A204.1 (cell line): ENCODE measurements around the gene AOPEP.

ENCODE experiments used
- FAIRE-seq: peaks from 2 replicates; lab custom pipeline; 2012; peaks lifted over from hg19 to GRCh38; lab: Jason Lieb, UNC

The AOPEP gene

DNA sequence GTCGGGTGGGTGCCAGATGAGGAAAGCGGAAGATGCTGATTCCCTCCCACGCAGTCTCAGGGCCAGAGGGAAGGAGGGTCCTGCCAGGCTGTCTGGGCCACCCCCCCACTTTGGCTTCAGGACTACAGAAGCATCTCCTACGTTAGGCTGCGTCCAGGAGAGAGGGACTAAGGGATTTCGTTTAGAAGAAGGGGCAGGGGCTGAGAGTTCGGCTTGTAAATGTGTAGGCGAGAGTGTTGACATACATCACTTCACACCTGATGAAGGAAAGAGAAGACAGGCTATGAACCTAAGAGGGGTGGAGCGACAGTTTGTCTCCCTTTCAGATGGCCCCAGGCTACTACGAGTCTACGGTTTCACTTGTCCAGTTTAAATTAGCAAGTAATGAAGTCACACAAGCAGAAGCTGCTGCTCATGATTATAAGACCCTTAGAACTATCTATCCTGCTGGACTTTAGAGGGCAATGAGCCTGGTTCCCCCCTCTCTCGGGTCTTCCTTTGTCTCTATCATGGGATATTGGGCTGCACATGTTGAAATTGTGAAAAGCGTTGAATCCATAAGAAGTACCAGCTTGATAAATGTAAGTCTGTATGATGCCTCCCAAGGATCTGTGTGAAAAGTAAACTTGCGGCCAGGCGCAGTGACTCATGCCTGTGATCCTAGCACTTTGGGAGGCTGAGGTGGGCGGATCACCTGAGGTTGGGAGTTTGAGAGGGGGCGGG, 193.0 kb downstream of the AOPEP start:
- no peak for FAIRE-seq

DNA sequence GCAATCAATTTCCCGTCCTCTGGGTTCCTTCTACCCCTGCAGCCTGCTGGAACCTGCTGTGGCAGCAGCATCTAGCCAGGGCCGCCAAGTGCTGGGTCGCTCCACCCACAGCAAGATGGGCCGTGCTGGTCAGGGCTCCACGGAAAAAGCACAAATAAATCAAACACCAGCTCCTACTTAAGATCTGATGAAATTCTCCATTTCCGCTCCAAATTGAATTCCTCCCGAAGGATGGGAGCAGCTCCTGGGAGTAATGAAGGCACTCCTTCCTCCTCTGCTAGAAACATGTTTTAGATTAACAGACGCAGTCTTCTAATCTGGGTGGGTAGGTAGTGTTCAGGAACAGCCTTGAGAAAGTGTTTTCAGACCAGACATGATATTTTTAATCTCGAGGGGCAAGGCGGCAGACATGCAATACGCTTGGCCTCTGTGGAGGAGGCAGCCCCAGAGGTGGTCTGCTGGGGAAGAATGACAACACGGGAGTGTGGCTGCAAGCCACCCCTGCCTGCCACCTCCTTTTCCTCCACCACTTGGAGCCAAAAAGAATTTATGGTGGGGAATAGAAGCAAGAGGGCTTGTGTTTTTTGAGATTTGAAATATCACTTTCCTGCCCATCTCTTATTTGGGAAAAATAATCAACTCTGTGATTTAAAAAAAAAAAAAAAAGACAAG, 194.1 kb downstream of the AOPEP start:
- FAIRE-seq: no peak

DNA sequence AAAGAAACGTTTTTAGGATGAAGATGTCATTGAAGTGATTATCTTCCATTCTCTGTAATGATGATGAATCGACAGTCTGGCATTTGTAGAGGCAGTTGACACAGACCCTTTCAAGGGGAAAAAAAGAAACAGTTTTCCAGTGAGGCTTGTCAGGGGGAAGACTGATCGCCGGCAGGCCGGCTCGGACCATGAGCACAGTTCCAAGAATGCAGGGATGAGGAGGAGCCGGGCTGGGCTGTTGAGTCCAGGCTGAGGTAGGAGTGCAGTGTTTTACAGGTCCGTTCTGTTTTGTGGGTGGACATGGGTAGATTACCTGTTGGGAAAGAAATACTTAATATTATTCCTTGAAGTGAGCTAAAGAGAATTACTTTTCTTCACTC, 194.6 kb downstream of the AOPEP start:
- no peak for FAIRE-seq

DNA sequence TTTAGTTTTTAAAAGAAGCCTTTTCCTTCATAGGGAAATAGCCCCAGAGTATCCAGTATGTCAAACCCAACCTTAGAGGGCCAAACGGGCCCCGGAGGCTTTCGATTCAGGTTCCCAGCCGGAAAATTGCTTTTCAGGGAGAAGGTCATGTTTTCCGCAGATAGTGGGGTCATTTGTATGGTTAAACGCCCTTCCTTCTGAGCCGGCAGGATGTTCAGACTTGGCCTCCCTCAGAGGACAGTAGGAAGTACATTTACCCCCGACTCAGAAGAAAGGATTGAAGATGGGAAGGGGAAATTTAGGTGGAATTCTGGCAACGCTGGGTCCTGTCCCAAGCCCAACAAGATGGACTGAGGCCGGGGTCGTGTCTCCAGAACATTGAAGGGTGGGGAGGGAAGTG, 195.2 kb downstream of the AOPEP start:
- FAIRE-seq: no peak

DNA sequence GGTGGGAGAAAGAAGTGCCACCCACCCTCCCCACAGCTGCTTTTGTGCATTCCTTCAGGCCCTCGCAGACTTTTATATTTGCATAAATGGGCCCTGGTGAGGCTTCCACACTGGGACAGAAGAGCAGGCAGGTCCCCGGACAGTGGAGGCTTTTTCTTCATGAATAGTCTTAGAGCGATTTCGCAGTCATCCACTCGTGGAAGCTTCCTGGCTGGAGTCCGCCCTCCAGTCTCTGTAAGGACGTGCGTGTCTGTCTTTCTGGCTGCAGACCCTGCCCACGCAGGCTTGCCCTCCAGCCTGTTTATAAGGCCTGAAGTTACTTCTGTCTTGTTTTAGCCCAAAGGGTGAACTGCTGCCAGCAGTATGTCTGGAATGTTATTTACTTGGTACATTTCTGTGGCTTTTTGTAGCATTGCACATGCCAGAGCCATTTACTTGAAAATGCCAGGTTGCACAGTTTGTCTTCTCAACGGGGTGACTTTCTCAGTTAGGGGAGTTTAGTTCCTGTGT, 195.7 kb downstream of the AOPEP start:
- FAIRE-seq: no peak

DNA sequence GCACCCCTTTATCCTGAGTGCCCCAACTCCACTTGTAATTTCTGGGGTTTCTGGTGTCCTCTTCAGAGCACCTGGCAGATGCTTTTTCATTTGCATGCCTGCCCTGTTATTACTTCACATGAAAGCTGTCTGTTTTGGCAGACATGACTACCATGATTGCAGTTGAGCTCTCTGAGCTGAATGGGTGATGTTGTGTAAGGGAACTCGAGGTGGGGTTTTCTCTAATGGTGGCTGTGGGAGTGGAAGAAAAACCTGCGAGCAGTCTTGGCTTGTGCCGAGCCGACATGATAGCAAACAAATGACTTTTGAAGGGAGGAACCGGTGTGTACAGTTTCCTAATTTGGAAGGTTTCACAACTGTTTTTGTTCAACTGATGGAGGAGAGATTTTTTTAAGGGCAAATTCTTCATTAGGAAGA, 196.2 kb downstream of the AOPEP start:
- FAIRE-seq: no peak

DNA sequence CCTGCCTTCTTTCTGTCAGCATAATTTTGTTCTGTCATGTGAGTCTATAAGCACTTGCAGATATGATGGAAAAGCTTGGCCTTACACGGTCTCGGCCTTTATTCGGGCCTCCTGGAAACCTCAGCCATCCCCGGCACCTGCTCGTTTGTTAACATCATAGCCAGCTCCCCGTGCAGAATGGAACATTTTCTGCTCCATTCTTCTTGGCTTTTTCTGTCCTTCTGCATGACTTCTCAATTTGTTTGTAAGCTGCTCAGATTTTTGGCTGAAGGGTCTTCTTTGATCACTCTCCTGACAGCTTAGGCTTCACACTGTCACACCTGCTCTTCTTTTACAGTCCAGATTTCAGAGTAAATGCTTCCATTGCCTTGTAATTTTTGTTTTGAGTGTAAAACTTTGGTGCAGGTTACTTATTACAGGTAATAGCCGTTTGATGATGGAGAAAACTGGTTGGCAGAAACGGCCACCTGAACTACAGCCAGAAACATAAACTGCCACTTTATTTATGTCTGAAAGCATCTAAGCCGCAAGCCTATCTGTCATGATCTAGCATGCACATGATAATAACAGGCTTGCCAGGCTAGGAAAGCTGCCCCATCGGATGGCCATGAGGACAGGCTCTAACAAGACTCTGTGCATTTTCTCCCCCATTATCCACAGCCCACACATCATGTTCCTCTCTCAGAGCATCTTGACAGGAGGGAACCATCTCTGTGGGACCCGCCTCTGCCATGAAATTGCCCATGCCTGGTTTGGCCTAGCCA, 197.0 kb downstream of the AOPEP start:
- FAIRE-seq: no peak

DNA sequence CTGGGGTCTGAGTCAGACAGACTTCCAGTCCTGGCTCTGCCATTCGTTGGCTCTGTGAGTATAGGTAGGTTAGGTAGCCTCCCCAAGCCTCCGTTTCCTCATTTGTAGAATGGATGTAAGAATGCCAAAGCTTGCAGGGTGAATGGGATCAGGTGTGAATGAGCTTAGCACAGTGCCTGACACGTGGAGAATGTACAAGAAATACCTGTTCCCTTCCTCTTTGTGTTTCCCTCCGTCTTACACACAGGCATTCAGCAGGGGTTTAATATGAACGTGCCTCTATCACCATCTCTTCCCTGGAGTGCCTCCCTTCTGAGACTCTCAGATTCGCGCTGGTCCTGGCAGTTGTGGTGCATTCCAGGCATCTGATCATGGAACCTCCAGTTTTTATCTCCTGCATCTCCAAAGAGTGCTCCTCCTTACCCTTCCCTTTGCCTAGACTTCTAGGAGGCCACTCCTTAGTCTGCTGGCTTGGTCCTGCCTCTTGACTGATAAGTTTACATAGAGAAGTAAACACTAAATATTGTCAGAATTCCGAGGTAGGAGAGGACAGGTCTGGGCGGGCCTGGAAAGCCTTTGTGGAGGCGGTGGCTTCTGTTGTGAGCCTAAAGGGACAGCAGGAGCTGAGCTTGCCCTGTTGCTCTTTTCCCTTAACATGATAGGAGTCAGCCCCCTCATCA, 199.4 kb downstream of the AOPEP start:
- no peak for FAIRE-seq

DNA sequence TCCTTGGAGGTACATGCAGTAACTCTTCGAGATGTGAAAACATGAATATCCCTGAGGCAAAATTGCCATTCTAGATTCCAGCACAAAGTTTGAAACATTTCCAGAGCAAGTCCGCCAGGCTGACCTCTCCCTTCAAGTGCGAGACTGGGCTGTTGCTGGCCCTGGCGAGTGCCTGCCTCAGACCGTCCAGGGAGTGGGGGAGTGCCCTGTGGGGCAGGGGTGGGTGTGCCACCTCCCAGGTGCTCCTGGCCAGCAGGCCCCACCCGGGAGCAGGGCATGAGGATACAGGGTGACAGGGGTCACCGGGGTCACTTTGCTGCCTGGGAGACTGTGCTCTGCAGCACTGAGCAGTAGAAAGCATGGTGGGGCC, 199.9 kb downstream of the AOPEP start:
- FAIRE-seq: no peak

DNA sequence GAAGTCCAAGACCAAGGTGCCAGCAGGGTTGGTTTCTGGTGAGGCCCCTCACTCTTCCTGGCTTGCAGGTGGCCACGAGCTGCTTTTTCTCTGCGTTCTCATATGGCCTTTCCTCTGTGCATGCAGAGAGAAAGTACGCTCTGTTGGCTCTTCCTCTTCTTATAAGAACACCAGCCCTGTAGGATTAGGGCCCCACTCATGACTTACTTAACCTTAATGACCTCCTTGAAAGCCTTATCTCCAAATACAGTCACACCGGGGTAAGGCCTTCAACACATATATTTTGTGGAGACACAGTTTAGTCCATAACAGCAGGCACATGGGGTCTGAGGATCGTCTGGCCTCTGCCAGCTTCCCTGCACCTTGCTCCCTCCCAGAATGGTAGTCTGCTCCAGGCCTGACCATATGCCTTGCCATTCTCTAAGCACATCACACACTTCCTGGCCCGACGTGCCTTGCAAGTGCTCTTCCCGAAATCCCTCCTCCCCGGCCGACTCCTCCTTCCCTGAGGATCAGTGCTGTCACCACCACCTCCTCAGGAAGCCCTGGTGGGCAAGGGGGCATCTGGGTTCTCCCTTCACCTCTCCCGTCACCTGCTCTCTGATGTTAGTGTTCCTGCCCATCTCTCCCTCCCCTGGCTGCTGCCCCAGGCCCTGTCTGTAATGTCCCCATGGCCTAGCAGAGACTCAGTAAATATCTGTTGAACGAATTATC, 200.7 kb downstream of the AOPEP start:
- no peak for FAIRE-seq

DNA sequence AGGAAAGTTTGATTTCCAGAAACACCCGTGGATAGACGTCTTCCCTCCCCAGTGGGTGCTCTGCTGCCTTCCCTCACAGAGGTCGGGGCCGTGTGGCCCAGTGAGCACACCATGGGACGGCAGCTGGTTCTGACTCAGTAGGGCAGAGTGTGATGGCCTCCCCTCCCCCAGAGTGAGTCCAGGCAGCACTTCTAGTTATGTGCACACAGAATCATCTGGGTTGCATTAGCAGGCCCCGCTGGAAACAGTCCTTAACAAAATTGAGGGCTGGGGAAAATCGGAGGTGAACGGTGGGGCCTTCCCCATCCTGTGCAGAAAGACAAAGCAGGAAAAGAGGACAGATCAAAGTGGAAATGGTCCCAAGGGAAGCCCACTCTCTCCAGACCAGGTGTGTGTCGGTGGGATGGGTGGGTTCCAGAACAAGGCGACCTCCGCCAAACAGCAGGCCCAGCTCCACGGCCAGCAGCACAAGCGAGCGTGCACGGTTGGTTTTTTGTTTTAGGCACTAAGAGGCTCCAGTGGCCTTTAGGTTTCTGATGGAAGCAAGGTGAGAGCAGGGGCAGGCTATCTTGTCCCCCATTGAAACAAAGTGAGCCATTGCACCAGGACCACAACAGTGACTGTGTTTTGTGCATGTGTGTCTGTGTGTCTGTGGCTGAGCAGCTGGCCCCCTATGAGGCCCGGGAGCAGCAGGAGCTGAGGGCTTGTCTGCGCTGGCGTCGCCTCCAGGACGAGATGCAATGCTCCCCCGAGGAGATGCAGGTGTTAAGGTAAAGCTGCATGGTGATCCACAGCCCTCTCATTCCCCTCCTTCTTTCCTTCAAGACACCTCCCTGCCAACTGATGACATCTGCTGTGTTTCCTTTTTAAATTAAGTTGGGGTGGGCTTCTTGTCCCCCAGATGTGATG, 201.5 kb downstream of the AOPEP start:
- no peak for FAIRE-seq

DNA sequence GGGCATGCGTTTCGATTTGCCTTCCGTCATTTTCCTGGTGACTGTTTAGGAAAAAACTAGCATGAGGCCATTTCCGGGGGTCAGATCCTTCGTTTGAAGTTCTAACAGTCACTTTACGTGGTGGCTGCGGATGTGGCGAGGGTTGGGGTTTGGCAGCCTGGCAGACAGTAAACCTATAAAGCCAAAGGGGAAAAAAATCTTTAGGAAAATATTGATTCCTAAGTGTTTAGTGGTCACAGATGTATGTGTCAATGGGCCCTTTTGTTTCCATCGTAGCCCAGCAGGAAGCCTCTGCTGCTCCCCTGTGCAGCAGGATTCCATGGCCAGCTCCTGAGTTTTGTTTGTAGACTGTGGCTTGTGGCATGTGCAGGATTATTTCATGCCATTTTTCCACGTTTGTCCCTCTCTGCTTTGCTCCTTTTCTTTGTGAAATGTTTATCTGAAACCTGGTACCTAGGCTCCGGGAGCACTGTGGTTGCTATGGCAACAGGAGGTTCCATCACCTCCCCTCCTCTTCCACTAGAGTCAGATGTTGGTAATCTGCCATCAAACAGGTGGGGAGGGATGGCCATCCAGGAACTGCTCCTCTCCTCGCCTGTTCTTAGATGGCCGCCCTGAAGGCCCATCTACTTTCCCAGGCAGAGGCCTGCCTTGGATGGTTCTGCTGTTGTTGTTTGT, 202.3 kb downstream of the AOPEP start:
- FAIRE-seq: no peak

DNA sequence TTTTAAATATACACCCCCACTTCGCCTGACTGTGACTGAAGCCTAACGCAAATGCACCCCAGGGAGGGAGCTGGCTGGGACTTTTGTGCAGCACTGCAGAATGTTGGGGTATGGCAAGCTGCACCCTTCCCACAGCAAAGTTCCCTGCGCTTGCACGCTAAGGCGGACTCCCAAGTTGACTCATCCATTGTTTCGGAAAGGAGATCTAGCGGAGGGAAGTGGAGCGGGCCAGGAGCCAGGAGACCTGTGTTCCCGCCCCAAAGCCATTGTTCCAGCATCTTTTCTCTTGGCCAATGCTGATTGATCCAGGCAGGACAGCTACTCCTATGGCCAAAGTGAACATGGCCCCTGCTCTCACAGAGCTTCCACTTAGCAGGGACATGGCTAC, 202.9 kb downstream of the AOPEP start:
- FAIRE-seq: no peak

DNA sequence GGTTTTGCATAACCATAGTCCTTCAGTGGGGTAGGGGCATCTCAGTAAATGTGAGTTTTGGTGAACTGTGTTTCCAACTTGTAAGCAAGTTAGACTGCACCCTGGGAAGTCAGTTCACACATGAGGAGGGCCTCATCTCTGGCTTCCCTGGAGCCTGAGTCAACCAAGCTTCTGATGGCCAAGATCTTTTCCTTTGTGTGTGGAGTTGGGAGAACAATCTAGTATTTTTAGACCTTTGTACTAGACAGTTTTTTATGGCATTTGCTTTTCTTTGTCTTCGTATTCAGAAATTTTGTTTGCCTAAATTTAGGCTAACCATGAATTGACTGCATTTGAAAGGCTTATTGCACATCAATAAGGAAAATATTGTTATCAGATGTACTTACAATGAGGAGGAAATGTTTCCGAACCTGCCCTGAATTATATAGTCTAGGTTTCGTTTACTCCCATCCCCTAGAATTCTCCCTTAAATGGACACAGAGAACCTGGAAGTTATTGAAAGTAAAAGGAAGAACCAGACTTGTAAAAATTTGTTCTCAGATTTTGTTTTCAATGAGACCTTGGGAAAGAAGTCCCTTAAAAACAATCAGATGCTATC, 204.6 kb downstream of the AOPEP start:
- no peak for FAIRE-seq

DNA sequence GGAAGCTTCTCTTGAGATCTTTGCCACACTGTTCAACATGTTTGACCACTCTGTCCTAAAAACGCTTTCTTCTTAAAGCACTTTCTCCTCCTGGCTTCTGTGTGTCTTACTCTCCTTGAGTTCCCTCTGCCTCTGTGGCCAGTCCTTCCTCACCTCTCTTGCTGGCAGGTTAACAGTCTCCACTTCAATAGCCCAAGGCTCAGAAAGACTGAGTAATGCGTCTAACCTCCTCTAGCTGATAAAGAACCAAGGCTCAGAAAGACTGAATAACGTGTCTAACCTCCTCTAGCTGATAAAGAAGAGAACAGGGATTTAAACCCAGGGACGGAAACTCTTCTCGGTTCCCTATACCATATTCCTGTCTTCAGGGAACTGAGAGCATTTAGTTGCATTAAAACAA, 205.2 kb downstream of the AOPEP start:
- FAIRE-seq: no peak

DNA sequence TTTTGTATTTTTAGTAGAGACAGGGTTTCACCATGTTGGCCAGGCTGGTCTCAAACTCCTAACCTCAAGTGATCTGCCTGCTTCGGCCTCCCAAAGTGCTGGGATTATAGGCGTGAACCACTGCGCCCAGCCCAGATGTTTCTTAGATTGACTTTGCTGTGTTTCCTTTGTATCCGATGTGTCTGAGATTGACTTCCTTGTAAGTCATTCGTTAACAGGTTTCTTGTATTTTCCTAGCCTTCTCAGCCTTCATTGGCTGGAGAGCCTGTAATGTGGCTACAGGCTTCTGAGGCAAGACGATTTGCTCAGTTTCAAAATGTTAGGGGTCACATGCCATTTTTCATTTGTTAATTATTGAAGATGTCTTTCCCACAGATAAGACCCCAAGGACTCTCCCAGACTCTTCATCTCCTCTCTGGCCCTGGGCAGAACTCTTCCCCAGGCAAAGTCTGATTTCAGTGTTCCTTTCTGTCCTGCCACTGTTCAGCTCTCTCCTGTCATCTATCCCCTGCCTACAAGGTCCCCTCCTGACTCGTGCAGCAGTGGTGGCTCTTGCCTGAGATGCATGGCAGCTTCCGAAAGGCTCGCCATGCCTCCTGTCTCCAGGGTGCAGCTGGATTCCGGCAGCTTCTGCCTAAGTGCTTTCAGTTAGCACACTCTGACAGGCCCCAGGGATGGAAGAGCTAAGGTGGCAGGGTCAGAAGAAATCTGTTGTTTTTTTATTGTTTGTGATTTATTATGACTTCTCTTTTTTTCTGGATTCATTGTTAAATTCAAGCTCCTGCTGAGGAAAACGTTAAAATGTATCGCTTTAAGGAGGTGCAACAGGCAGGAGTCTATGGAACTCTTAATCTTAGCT, 206.4 kb downstream of the AOPEP start:
- FAIRE-seq: no peak

DNA sequence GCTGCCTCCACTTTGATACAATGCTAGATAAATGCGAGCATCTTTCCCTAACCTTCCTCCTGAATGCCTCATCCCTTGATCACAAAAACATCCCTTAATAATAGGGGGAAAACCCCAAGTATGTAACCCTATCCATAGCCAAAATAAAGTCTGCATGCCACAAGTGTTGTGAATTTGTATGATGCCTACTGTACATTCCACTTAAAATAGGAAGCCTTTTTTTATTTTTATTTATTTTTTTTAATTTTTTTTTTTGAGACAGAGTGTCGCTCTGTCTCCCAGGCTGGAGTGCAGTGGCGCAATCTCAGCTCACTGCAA, 207.0 kb downstream of the AOPEP start:
- FAIRE-seq: no peak

DNA sequence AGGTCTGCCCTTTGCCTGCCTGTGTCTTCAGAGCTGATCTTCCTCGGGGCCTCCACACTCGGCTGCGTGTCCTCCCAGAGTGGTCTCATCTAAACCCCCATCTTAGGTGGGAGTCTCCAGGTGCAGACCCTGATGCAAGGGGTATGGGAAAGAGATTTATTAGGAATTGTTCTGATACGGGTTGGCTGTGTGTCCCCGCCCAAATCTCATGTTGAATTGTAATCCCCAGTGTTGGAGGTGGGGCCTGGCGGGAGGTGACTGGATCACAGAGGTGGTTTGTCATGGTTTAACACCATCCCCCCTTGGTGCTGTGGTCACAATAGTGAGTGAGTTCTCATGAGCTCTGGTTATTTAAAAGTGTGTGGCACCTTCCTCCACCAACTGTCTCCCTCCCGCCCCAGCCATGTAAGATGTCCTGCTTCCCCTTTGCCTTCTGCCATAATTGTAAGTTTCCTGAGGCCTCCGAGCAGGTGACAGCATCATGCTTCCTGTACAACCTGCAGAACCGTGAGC, 208.4 kb downstream of the AOPEP start:
- FAIRE-seq: no peak

DNA sequence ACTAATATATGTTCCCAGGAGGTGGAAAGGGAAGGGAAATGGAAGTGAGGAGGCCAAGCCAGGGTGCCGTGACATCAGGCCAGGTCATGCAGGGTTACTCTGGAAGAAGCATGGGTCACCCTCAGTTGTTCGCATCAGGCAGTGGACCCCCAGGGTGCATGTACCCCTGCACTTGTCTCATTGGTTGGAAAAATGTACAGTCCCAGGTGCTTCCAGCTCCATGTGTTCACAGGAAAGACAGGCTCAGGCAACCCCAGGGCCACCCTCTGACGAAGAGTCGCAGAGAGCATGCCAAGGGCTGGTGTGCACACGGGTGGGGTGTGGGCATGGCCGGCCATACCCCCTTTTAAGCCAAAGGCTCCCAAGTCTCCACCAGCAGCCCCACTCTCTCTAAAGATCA, 208.9 kb downstream of the AOPEP start:
- no peak for FAIRE-seq
